ENCODE measurements around the gene FLYWCH1.
"Not testable (repeated sequence)": the region's sequence is repeated elsewhere in the genome, so short reads cannot be mapped to it uniquely, and the experiment has no call there.

The FLYWCH1 gene

GRCh38 chr16:2928151-2928550 lies 16.4 kb downstream of the FLYWCH1 start:
- DNase-seq = not testable (repeated sequence)

- DNase-seq = no peak
Measured at GRCh38 chr16:2928796-2929195, 17.1 kb downstream of the FLYWCH1 start.

DNA sequence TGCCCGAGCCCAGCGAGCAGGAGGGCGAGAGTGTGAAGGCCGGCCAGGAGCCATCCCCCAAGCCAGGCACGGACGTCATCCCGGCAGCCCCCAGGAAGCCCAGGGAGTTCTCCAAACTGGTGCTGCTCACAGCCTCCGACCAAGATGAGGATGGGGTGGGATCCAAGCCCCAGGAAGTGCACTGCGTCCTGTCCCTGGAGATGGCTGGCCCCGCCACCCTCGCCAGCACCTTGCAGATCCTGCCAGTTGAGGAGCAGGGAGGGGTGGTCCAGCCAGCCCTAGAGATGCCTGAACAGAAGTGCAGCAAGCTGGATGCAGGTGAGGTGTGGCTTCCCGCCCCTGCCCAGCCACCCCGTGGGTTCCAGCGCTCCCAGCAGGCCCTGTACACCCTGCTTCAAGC lies 18.0 kb downstream of the FLYWCH1 start:
- DNase-seq = no peak

GRCh38 chr16:2930236-2930635 lies 18.5 kb downstream of the FLYWCH1 start:
- no peak for DNase-seq

DNA sequence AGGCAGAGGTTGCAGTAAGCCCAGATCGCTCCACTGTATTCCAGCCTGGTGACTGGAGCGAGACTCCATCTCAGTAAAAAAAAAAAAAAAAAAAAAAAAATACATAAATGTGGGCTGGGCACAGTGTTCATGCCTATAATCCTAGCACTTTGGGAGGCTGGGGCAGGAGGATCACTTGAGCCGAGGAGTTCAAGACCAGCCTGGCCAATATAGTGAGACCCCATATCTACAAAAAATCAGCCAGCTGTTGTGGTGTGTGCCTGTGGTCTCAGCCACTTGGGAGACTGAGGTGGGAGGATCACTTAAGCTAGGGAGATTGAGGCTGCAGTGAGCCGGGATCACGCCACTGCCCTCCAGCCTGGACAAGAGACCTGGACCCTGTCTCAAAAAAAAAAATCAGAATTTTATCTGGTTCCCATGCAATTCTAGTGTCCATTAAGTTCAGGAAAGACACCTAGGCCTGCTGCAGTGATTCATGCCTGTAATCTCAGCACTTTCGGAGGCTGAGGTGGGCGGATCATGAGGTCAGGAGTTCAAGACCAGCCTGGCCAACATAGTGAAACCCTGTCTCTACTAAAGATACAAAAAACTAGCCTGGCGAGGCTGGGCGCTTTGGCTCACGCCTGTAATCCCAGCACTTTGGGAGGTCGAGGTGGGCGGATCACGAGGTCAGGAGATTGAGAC lies 19.6 kb downstream of the FLYWCH1 start:
- DNase-seq = not testable (repeated sequence)

DNA sequence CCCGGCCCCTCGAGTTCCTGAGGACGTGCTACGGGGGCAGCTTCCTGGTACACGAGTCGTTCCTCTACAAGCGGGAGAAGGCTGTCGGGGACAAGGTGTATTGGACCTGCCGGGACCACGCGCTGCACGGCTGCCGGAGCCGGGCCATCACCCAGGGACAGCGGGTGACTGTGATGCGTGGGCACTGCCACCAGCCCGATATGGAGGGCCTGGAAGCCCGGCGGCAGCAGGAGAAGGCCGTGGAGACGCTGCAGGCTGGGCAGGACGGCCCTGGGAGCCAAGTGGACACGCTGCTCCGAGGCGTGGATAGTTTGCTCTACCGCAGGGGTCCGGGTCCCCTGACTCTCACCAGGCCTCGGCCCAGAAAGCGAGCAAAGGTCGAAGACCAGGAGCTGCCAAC lies 21.4 kb downstream of the FLYWCH1 start:
- DNase-seq = no peak

GRCh38 chr16:2933701-2934100 lies 22.0 kb downstream of the FLYWCH1 start:
- DNase-seq = no peak

DNA sequence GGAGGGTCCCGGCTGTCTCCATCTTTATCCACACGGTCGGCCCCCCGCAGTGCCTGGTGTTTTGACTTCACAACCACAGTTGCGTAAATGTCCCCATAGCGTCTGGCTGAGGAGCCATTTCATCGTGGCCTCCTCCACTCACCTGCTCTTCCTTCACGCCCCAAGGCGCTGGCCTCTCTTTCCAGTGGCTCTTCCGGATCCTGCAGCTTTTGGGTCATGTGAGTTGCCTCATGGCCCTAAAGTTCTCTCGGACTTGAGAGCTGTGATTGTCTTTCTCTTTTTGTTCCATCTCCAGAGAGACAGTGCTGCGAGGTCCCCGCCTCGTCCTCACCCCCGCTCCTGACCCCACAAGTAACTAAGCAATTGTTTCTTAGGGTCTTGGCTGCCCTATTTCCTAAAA lies 22.7 kb downstream of the FLYWCH1 start:
- no peak for DNase-seq

DNA sequence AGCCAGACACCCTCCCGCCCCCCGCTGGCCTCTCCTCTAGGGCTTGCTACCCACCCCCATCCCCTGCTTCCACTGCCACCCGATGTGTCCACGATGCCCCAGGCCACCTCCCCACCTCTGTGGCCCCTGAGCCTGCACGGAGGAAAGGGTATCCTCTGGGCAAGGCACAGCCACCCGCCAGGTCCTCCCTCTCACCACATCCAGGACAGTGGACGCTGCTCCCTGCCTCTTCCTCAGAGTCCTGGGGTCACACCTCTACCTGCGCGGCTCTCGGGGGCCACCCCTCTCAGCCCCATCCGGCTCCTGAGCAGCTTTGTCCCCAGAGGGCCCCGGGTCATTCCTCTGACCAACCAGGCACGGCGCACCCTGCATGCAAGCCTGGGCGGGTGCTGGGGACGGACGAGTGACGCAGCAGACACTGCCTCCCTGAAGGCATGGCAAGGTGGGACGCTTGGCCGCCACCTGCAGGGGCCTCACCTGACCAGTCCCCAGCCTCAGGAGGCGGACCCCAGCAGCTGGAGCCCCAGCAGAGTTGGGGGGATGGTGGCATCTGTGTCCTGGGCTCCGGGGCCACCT lies 24.8 kb downstream of the FLYWCH1 start:
- no peak for DNase-seq

DNA sequence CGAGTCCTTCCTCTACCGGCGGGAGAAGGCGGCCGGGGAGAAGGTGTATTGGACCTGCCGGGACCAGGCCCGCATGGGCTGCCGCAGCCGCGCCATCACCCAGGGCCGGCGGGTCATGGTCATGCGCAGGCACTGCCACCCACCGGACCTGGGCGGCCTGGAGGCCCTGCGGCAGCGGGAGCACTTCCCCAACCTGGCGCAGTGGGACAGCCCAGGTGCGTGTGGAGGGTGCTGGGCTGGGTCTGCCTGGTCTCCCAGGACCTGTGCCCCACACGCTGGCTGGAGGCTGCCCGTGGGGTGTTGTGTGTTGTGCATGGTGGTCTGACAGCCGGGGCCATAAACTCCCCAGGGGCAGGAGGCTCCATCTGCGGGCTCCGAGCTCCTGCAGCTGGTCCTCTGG lies 25.4 kb downstream of the FLYWCH1 start:
- DNase-seq = no peak

GRCh38 chr16:2938206-2938605 lies 26.5 kb downstream of the FLYWCH1 start:
- no peak for DNase-seq

DNA sequence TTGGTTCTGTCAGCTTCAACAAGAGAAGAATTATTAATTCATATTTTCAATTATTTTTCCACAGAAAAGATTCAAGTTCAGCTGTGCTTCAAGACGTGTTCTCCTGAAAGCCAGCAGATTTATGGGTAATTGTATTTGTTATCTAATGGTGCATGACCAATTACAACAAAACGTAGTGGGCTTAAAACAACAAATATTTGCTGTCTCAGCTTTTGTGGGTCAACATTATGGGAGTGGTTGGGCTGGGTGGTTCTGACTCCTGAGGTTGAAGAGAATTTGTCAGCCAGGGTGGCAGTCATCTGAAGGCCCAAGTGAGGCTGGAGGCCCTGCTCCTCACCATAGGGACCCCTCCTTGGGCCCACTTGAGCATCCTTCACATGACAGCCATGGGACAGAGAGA lies 28.2 kb downstream of the FLYWCH1 start:
- DNase-seq = no peak

DNA sequence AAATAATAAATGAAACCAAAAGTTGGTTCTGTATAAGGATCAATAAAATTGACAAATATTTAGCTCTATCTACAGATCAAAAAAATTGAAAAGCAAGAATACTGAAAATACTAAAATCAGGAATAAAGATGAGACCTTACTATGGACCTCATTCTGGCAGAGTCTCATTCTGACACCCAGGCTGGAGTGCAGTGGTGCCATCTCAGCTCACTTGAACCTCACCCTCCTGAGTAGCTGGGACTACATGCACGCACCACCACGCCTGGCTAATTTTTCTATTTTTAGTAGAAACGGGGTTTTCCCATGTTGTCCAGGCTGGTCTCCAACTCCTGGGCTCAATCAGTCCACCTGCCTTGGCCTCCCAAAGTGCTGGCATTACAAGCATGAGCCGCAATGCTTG lies 30.3 kb downstream of the FLYWCH1 start:
- no peak for DNase-seq

GRCh38 chr16:2943716-2944115 lies 32.0 kb downstream of the FLYWCH1 start:
- not testable (repeated sequence) for DNase-seq

DNA sequence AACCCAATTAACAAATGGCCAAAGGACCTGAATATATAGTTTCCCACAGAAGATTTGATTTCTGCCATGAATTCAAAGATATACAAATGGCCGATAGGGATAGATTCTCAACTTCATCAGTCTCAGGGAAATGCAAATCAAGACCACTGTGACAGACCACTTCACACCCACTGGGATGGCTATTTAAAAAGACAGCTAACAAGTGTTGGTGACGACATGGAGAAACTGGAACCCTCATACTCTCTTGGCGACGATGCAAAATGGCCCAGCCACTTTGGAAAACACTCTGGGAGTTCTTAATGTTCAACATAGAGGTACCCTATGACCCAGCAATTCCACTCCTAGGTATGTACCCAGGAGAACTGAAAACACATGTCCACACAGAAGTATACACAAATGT lies 34.9 kb downstream of the FLYWCH1 start:
- DNase-seq = no peak

- no peak for DNase-seq
Measured at GRCh38 chr16:2948807-2949704, 37.3 kb downstream of the FLYWCH1 start.

- DNase-seq = no peak
Measured at GRCh38 chr16:2949705-2950352, 38.1 kb downstream of the FLYWCH1 start.

DNA sequence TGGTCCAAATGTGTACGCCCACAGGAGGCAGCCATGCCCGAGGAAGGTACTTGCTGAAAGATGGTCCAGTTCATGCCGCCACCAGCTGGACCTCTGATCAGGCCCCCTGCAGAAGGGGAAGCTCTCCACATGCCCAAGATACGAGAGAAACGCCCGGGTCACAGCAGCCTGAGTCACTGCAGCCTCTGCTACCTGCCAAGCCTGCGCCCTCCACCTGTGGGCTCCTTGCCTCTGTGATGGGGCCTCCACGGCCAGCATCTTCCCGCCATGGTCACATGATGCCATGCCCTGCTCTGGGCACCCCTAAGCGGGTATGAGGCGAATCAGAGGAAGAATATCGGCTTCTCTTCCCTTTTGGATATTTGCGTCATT lies 38.6 kb downstream of the FLYWCH1 start:
- no peak for DNase-seq

- DNase-seq = no peak
Measured at GRCh38 chr16:2950773-2951172, 39.0 kb downstream of the FLYWCH1 start.

- peak; percentile 57 for DNase-seq
Measured at GRCh38 chr16:2952679-2953078, 40.9 kb downstream of the FLYWCH1 start.

DNA sequence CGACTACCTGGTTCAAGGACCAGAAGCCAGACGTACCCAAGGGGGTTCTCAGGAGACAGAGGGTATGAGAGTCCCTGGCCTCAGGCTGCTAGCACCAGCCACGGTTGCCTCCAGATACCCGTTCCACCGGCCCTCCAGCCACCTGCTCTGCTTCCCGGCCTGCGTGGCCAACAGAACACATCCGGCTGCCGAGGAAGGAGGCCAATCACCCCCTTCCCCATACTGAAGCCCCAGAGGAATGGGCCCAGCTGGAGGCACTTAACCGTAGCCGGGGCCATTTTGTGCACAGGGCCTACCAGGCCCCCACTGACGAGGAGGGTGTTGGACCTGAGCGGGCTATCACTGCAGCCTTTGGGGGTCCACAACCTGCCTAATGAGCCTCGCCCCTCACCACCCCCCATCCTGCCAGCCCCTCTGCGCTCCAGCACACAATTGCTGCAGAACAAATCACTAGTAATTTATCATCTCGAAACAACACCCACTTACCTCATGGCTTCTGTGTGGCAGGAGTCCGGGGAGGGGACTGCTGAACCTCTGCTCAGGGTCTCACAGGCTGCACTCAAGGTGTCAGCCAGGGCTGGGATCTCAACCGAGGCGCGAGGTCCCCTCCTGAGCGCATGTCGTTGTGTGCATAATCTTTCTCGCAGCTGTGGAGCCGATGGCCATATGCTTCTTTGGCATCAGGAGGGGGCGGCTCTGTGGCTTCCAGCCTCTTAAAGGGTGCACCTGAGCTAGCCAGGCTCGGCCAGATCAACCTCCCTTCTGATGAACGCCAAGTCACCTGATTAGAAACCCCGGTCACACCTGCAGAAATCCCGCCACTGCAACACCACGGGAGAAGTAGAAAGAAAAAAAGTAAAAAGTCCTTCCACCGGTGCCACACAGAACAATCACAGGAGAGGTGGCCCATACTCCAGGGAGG lies 42.2 kb downstream of the FLYWCH1 start:
- DNase-seq = no peak

- DNase-seq = no peak
Measured at GRCh38 chr16:2954656-2955381, 43.1 kb downstream of the FLYWCH1 start.

Data from NCI-H2029 (cell line).